GM23338 (cell line): ENCODE results near the gene ADAMTS17.

Experiments used
- CREB1 ChIP-seq: fragments of 250-450 bp; sonication (Bioruptor Pico); IDR thresholded peaks from 2 replicates; pipeline ENCODE4 v1.5.0; 2020; ENCODE audit warnings: low read depth, mild to moderate bottlenecking, moderate library complexity
- CTCF ChIP-seq, 2 experiments: fragments of 200-600 bp in 1 of 2; sonication (generic) in 1 of 2; conservative IDR thresholded peaks; 2 replicates each; pipeline versions ENCODE4 v1.5.1 to v1.6.1; 2016 to 2017; ENCODE audit warnings: antibody characterized with exemption in 2 of 2, low read depth in 2 of 2, mild to moderate bottlenecking in 2 of 2, moderate library complexity in 1 of 2
- EZH2 ChIP-seq: fragments of 200-600 bp; sonication (generic); IDR thresholded peaks from one replicate; pipeline ENCODE4 v1.8.0; 2017; ENCODE audit warnings: antibody characterized with exemption, mild to moderate bottlenecking, low read depth; ENCODE audit not compliant: unreplicated experiment
- EZH2phosphoT487 ChIP-seq: fragments of 200-600 bp; sonication (generic); IDR thresholded peaks from one replicate; pipeline ENCODE4 v1.8.1; 2018; ENCODE audit warnings: antibody characterized with exemption; ENCODE audit not compliant: unreplicated experiment
- NANOG ChIP-seq: IDR thresholded peaks from 2 replicates; pipeline ENCODE4 v1.6.1; 2016; ENCODE audit warnings: antibody characterized with exemption, borderline replicate concordance
- POLR2AphosphoS5 ChIP-seq: IDR thresholded peaks from 2 replicates; pipeline ENCODE4 v1.6.1; 2016; ENCODE audit warnings: antibody characterized with exemption, low read depth
- REST ChIP-seq: IDR thresholded peaks from one replicate; pipeline ENCODE4 v1.6.1; 2018; ENCODE audit warnings: antibody characterized with exemption; ENCODE audit not compliant: unreplicated experiment
- ZNF331 ChIP-seq: fragments of 250-450 bp; sonication (Bioruptor Pico); IDR thresholded peaks from 2 replicates; pipeline ENCODE4 v1.5.0; 2020; ENCODE audit warnings: low read depth, mild to moderate bottlenecking, moderate library complexity
- TF ChIP-seq, protein P1 (sequence below): IDR thresholded peaks from 2 replicates; pipeline ENCODE4 v1.6.1; 2016; ENCODE audit warnings: antibody characterized with exemption

DNA sequence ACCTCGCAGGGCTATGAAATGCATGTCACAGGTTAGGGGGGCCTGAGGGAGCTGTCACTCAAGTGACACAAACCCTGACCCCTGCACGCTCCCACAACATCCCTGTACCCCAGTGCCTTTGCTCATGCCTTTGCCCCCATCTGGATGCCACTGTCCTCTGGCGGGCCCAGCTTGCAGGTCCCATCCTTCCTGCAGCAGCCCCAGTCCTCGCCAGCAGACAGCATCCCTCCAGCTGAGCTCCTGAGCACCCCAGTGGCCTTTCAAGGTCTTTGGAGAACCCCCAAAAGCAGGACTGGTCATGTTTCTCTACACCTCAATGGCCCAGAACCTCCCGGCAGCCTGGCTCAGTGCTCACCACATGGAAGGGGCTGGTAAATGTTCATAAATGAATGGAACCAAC is 170.4 kb downstream of the ADAMTS17 start:
- TF ChIP-seq CTCF (conservative IDR thresholded peaks at IDR 0.05; ENCODE audit: low read depth in 2 of 2), result no peak
- no peak for TF ChIP-seq REST
- TF ChIP-seq POLR2AphosphoS5, result no peak
- no peak for TF ChIP-seq EZH2
- TF ChIP-seq CREB1, result no peak
- TF ChIP-seq EZH2phosphoT487, result no peak
- TF ChIP-seq, protein P1, sequence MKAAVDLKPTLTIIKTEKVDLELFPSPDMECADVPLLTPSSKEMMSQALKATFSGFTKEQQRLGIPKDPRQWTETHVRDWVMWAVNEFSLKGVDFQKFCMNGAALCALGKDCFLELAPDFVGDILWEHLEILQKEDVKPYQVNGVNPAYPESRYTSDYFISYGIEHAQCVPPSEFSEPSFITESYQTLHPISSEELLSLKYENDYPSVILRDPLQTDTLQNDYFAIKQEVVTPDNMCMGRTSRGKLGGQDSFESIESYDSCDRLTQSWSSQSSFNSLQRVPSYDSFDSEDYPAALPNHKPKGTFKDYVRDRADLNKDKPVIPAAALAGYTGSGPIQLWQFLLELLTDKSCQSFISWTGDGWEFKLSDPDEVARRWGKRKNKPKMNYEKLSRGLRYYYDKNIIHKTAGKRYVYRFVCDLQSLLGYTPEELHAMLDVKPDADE, result no peak
- TF ChIP-seq NANOG, result no peak
- no peak for TF ChIP-seq ZNF331 (CRISPR knock-in tag)
